H1 (cell line): ENCODE measurements around the gene COL4A2.

Source experiments
- BRCA1 ChIP-seq: IDR thresholded peaks from 2 replicates; pipeline ENCODE4 v1.6.1; 2012; ENCODE audit warnings: low read depth, low read length, improper control_type of control experiment
- RNF2 ChIP-seq: fragments of 200-900, 300-1000 bp; sonication (generic); IDR thresholded peaks from 2 replicates; pipeline ENCODE4 v1.7.1; 2016; ENCODE audit warnings: borderline replicate concordance, low read depth, mild to moderate bottlenecking, antibody characterized with exemption, low read length; ENCODE audit not compliant: poor library complexity, severe bottlenecking; ENCODE audit errors: missing control alignments
- TEAD4 ChIP-seq: IDR thresholded peaks from 2 replicates; pipeline ENCODE4 v1.6.1; 2012; ENCODE audit warnings: low read depth, low read length, inconsistent platforms, mixed read lengths
- TF ChIP-seq, protein P1 (sequence below), 3 experiments: IDR thresholded peaks; 1 replicate in 2 of 3; 2 replicates in 1 of 3; pipeline versions ENCODE4 v1.5.1 to v1.6.1; 2011; ENCODE audit warnings: low read length in 3 of 3, mild to moderate bottlenecking in 3 of 3, inconsistent platforms in 2 of 3, low read depth in 1 of 3, moderate library complexity in 1 of 3; ENCODE audit not compliant: insufficient read depth in 1 of 3; ENCODE audit errors: control extremely low read depth in 1 of 3

DNA sequence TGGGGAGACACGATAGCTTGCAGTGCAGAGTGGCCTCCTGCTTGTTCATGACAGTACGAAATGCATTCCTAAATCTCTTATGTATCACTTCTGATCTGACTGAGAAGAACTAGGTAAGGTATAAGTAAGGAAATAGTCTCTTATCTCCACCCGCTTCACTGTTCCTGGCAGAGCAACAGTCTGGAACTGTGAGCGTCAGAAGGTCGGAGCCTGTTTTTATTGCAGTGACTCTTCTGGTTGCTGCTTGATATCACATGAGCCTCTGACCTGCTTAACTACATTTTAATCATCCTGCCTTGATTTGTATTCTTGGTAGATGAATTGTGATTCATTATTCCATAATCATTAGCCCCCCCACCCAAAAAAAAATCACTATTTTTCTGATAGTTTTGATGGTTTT, 69.0 kb downstream of the COL4A2 start:
- no peak for TF ChIP-seq RNF2
- no peak for TF ChIP-seq BRCA1
- TF ChIP-seq, protein P1, sequence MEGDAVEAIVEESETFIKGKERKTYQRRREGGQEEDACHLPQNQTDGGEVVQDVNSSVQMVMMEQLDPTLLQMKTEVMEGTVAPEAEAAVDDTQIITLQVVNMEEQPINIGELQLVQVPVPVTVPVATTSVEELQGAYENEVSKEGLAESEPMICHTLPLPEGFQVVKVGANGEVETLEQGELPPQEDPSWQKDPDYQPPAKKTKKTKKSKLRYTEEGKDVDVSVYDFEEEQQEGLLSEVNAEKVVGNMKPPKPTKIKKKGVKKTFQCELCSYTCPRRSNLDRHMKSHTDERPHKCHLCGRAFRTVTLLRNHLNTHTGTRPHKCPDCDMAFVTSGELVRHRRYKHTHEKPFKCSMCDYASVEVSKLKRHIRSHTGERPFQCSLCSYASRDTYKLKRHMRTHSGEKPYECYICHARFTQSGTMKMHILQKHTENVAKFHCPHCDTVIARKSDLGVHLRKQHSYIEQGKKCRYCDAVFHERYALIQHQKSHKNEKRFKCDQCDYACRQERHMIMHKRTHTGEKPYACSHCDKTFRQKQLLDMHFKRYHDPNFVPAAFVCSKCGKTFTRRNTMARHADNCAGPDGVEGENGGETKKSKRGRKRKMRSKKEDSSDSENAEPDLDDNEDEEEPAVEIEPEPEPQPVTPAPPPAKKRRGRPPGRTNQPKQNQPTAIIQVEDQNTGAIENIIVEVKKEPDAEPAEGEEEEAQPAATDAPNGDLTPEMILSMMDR (IDR thresholded peaks at IDR 0.05; ENCODE audit: control extremely low read depth in 1 of 3, insufficient read depth in 1 of 3, low read depth in 1 of 3, low read length in 3 of 3) = no peak
- TF ChIP-seq TEAD4 = no peak
